Loucy (cell line): ENCODE results near the gene C8G.

Experiments
- H2AFZ ChIP-seq: fragments of 200-600 bp; sonication (generic); 2 replicates; pipeline ENCODE4 v1.6.0; 2016; ENCODE audit warnings: antibody characterized with exemption, mild to moderate bottlenecking, low read length, moderate library complexity
- H3F3A ChIP-seq: fragments of 200-600 bp; 2 replicates; pipeline ENCODE4 v1.6.0; 2016; ENCODE audit warnings: antibody characterized with exemption, low read depth, mild to moderate bottlenecking
- H3K27me3 ChIP-seq: fragments of 200-600 bp; sonication (generic); 2 replicates; pipeline ENCODE4 v1.6.1; 2014; ENCODE audit warnings: low read length, mild to moderate bottlenecking; ENCODE audit not compliant: insufficient read depth, poor library complexity, severe bottlenecking
- H3K36me3 ChIP-seq: fragments of 200-600 bp; sonication (generic); 2 replicates; pipeline ENCODE4 v1.6.1; 2016; ENCODE audit warnings: low read length; ENCODE audit not compliant: insufficient read depth
- H3K4me1 ChIP-seq: fragments of 200-600 bp; sonication (generic); 2 replicates; pipeline ENCODE4 v1.5.1; 2014; ENCODE audit warnings: low read length, mild to moderate bottlenecking; ENCODE audit not compliant: insufficient read depth, poor library complexity, severe bottlenecking
- H3K4me2 ChIP-seq: fragments of 200-600 bp; sonication (generic); 2 replicates; pipeline ENCODE4 v1.6.0; 2014; ENCODE audit warnings: antibody characterized with exemption, low read length, low read depth, mild to moderate bottlenecking; ENCODE audit not compliant: poor library complexity, severe bottlenecking
- H3K4me3 ChIP-seq: fragments of 200-600 bp; sonication (generic); 2 replicates; pipeline ENCODE4 v1.5.1; 2014; ENCODE audit warnings: low read length, mild to moderate bottlenecking, mixed read lengths; ENCODE audit not compliant: poor library complexity, severe bottlenecking
- H3K79me2 ChIP-seq: fragments of 200-600 bp; sonication (generic); 2 replicates; pipeline ENCODE4 v1.6.1; 2014; ENCODE audit warnings: low read length; ENCODE audit not compliant: insufficient read depth
- H3K9ac ChIP-seq: fragments of 200-600 bp; sonication (generic); 2 replicates; pipeline ENCODE4 v1.6.0; 2014; ENCODE audit warnings: mild to moderate bottlenecking, low read depth, low read length, moderate library complexity; ENCODE audit not compliant: poor library complexity, severe bottlenecking
- H3K9me2 ChIP-seq: fragments of 200-600 bp; sonication (generic); replicated peaks from 2 replicates; pipeline ENCODE4 v1.6.1; 2016; ENCODE audit warnings: low read depth, low read length, mixed read lengths
- H3K9me3 ChIP-seq: fragments of 200-600 bp; sonication (generic); 2 replicates; pipeline ENCODE4 v1.6.1; 2014; ENCODE audit warnings: mild to moderate bottlenecking, antibody characterized with exemption, low read length, low read depth; ENCODE audit not compliant: insufficient read depth
- H4K20me1 ChIP-seq: fragments of 200-600 bp; sonication (generic); 2 replicates; pipeline ENCODE4 v1.6.0; 2014; ENCODE audit warnings: antibody characterized with exemption, low read length, mild to moderate bottlenecking; ENCODE audit not compliant: insufficient read depth, poor library complexity, severe bottlenecking
- CTCF ChIP-seq: fragments of 200-600 bp; sonication (generic); conservative IDR thresholded peaks from 2 replicates; pipeline ENCODE4 v1.5.1; 2014; ENCODE audit warnings: mild to moderate bottlenecking, antibody characterized with exemption, low read length
- EZH2phosphoT487 ChIP-seq: fragments of 200-600 bp; IDR thresholded peaks from 2 replicates; pipeline ENCODE4 v1.6.1; 2018; ENCODE audit warnings: antibody characterized with exemption, mild to moderate bottlenecking, moderate library complexity, borderline replicate concordance

Gene C8G

GRCh38 chr9:136962163-136962562 is 17.1 kb downstream of the C8G start:
- Histone ChIP-seq H3K9ac (no peak overlapping the region), H3K27me3 (no peaks in the 10 kb centered on the region), H3K4me3 (no peak overlapping the region)

GRCh38 chr9:136962701-136963248 is 17.7 kb downstream of the C8G start:
- H3K4me1 ChIP-seq, result peaks cover 9% of the 10 kb centered on the region

More at GRCh38 chr9:136962163-136962562, 17.1 kb downstream of the C8G start:
- Histone ChIP-seq H2AFZ (no peak overlapping the region), H3K4me2 (no peak overlapping the region), H3K9me3 (no peaks in the 10 kb centered on the region), H3K4me1 (peaks cover 9% of the 10 kb centered on the region), H3K9me2 (no peaks in the 10 kb centered on the region), H3F3A (no peaks in the 10 kb centered on the region), H3K79me2 (no peaks in the 10 kb centered on the region), H3K36me3 (no peaks in the 10 kb centered on the region), H4K20me1 (no peaks in the 10 kb centered on the region)
- TF ChIP-seq EZH2phosphoT487 (no peak), CTCF (no peak)

GRCh38 chr9:136963341-136963740 is 18.3 kb downstream of the C8G start:
- no peak for TF ChIP-seq CTCF
- TF ChIP-seq EZH2phosphoT487, result no peak
- no peak overlapping the region for H3K4me3 ChIP-seq
- no peak overlapping the region for H2AFZ ChIP-seq
- H4K20me1 ChIP-seq, result no peaks in the 10 kb centered on the region
- no peaks in the 10 kb centered on the region for H3K36me3 ChIP-seq
- no peaks in the 10 kb centered on the region for H3K79me2 ChIP-seq
- no peaks in the 10 kb centered on the region for H3K9me3 ChIP-seq
- H3K9ac ChIP-seq, result no peak overlapping the region
- no peaks in the 10 kb centered on the region for H3K9me2 ChIP-seq
- no peaks in the 10 kb centered on the region for H3F3A ChIP-seq
- H3K27me3 ChIP-seq, result no peaks in the 10 kb centered on the region
- H3K4me1 ChIP-seq, result peaks cover 9% of the 10 kb centered on the region
- H3K4me2 ChIP-seq, result no peak overlapping the region

More at GRCh38 chr9:136962701-136963248, 17.7 kb downstream of the C8G start:
- H3K4me2 ChIP-seq, result no peak overlapping the region
- H3K79me2 ChIP-seq, result no peaks in the 10 kb centered on the region
- no peaks in the 10 kb centered on the region for H3K9me2 ChIP-seq
- no peaks in the 10 kb centered on the region for H4K20me1 ChIP-seq
- H2AFZ ChIP-seq, result no peak overlapping the region
- no peak overlapping the region for H3K4me3 ChIP-seq
- H3K27me3 ChIP-seq, result no peaks in the 10 kb centered on the region
- H3F3A ChIP-seq, result no peaks in the 10 kb centered on the region
- no peak overlapping the region for H3K9ac ChIP-seq
- H3K36me3 ChIP-seq, result no peaks in the 10 kb centered on the region
- TF ChIP-seq CTCF, result no peak
- TF ChIP-seq EZH2phosphoT487, result no peak
- H3K9me3 ChIP-seq, result no peaks in the 10 kb centered on the region
